DMS53 (cell line): ENCODE measurements around the gene SLC22A7.

Source experiments
- DNase-seq: peaks from one replicate; lab custom pipeline; 2025; lab: John Stamatoyannopoulos, UW

Gene SLC22A7

GRCh38 chr6:43265564-43265963 lies 32.5 kb upstream of the SLC22A7 start:
- no peak for DNase-seq

- DNase-seq = no peak
Observed at GRCh38 chr6:43267619-43268354, 30.3 kb upstream of the SLC22A7 start.

- no peak for DNase-seq
Observed at GRCh38 chr6:43268355-43268700, 29.7 kb upstream of the SLC22A7 start.

GRCh38 chr6:43268782-43269272 lies 29.2 kb upstream of the SLC22A7 start:
- DNase-seq = no peak

GRCh38 chr6:43269273-43270007 lies 28.6 kb upstream of the SLC22A7 start:
- DNase-seq = peak; percentile 63

GRCh38 chr6:43271103-43271815 lies 26.8 kb upstream of the SLC22A7 start:
- peak; percentile 19 for DNase-seq

- no peak for DNase-seq
Observed at GRCh38 chr6:43271944-43272343, 26.1 kb upstream of the SLC22A7 start.

GRCh38 chr6:43273707-43274106 lies 24.4 kb upstream of the SLC22A7 start:
- DNase-seq = no peak

GRCh38 chr6:43274127-43274915 lies 23.7 kb upstream of the SLC22A7 start:
- no peak for DNase-seq

- DNase-seq = peak; percentile 39
Observed at GRCh38 chr6:43274916-43275597, 23.0 kb upstream of the SLC22A7 start.

GRCh38 chr6:43275801-43276576 lies 22.1 kb upstream of the SLC22A7 start:
- DNase-seq = peak; percentile 47

GRCh38 chr6:43276577-43277305 lies 21.3 kb upstream of the SLC22A7 start:
- DNase-seq = no peak

GRCh38 chr6:43277306-43277642 lies 20.8 kb upstream of the SLC22A7 start:
- no peak for DNase-seq

GRCh38 chr6:43277643-43278523 lies 20.2 kb upstream of the SLC22A7 start:
- DNase-seq = no peak

GRCh38 chr6:43278524-43279078 lies 19.5 kb upstream of the SLC22A7 start:
- DNase-seq = no peak

- DNase-seq = no peak
Observed at GRCh38 chr6:43280234-43280633, 17.8 kb upstream of the SLC22A7 start.

GRCh38 chr6:43282060-43282459 lies 16.0 kb upstream of the SLC22A7 start:
- no peak for DNase-seq

GRCh38 chr6:43282636-43283513 lies 15.2 kb upstream of the SLC22A7 start:
- no peak for DNase-seq
